NK-92 treated with Interleukin-12 subunit alpha and Interleukin-12 subunit beta, amount 100 ng/mL, for 24 hours (cell line): ENCODE data around the gene NDUFA1.
"Not testable (repeated sequence)": the region's sequence is repeated elsewhere in the genome, so short reads cannot be mapped to it uniquely, and the experiment has no call there.

Experiments used
- DNase-seq: peaks from one replicate; lab custom pipeline; 2025; lab: John Stamatoyannopoulos, UW

NDUFA1 gene

GRCh38 chrX:119871599-119872395 is at the start of gene NDUFA1, which contains the start of gene RNF113A:
Gene NDUFA1 (plus strand): TSS chrX:119871832. CDS start chrX:119871912, 80 bp downstream.
Gene RNF113A (minus strand): TSS chrX:119871733. CDS start chrX:119871613, 120 bp downstream.
- DNase-seq, result peak; percentile 78

GRCh38 chrX:119824221-119824620 is 47.4 kb upstream of the NDUFA1 start:
- not testable (repeated sequence) for DNase-seq

GRCh38 chrX:119826399-119826959 is 45.2 kb upstream of the NDUFA1 start:
- DNase-seq, result no peak

- DNase-seq, result no peak
Observed at GRCh38 chrX:119828446-119828845, 43.2 kb upstream of the NDUFA1 start.

GRCh38 chrX:119833905-119834304 is 37.7 kb upstream of the NDUFA1 start:
- no peak for DNase-seq

GRCh38 chrX:119852382-119853353 is 19.0 kb upstream of the NDUFA1 start, which contains the start of gene UPF3B:
Gene UPF3B (minus strand): TSS chrX:119852963. CDS start chrX:119852928, 35 bp downstream.
- peak; percentile 91 for DNase-seq

GRCh38 chrX:119853444-119853843 is 18.2 kb upstream of the NDUFA1 start:
- DNase-seq, result no peak

GRCh38 chrX:119870626-119871131 is 953 bp upstream of the NDUFA1 start:
- DNase-seq, result no peak

- peak; percentile 16 for DNase-seq
Observed at GRCh38 chrX:119871245-119871598, 410 bp upstream of the NDUFA1 start.

- no peak for DNase-seq
Observed at GRCh38 chrX:119878740-119879139, 7.1 kb downstream of the NDUFA1 start.

- no peak for DNase-seq
Observed at GRCh38 chrX:119880076-119880475, 8.4 kb downstream of the NDUFA1 start.

- no peak for DNase-seq
Observed at GRCh38 chrX:119880552-119881437, 9.2 kb downstream of the NDUFA1 start.

GRCh38 chrX:119885554-119886428 is 14.2 kb downstream of the NDUFA1 start:
- no peak for DNase-seq

GRCh38 chrX:119887721-119888425 is 16.2 kb downstream of the NDUFA1 start:
- no peak for DNase-seq

GRCh38 chrX:119890626-119891025 is 19.0 kb downstream of the NDUFA1 start:
- not testable (repeated sequence) for DNase-seq

GRCh38 chrX:119891961-119892692 is 20.5 kb downstream of the NDUFA1 start:
- DNase-seq, result not testable (repeated sequence)

GRCh38 chrX:119895843-119896326 is 24.3 kb downstream of the NDUFA1 start, which contains the start of gene AKAP14:
Gene AKAP14 (plus strand): TSS chrX:119895893. CDS start chrX:119903224, 7,331 bp downstream.
- DNase-seq, result no peak

- no peak for DNase-seq
Observed at GRCh38 chrX:119899125-119899524, 27.5 kb downstream of the NDUFA1 start.
